GM12875 (cell line): Measurements from ENCODE around the gene LRRTM4.

ENCODE experiments used
- H3K4me3 ChIP-seq: one replicate; pipeline ENCODE4 v1.5.1; 2011; ENCODE audit warnings: low read depth, low read length, control low read depth
- TF ChIP-seq, protein P1 (sequence below): IDR thresholded peaks from 2 replicates; pipeline ENCODE4 v1.5.1; 2011; ENCODE audit warnings: low read depth, mild to moderate bottlenecking, control low read depth, inconsistent platforms, low read length, moderate library complexity, borderline replicate concordance; ENCODE audit not compliant: insufficient read depth

Gene LRRTM4

DNA sequence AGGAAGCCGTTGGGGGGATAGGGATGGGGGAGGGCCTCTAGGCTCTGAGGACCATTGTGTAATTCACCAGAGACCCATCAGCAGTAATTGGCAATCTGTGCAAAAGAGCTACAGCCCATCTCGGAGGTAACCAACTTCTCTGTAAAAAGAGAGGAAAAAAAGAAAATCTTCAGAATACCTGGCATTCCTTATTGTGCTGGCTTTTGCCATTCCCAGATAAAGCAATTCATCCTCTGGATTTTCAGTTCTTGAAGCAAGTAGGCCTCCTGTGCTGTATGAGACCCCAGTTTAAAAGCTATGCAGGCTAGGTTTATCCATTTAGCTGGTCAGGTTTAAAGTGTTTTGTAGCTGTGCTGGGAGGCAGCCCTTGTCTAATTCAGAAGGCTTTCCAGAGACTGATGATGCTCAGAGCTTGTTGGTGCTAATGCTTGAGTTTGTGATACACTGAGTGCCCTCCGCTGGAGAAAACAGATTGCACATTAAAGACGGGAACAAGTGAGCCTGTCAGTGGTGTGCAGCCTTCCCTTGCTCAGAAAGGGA is at the start of gene LRRTM4:
Gene LRRTM4, minus strand, starts transcription at position 446 of the 540 bp plus-strand sequence.
- no peak within 1 kb of the TSS for H3K4me3 ChIP-seq

DNA sequence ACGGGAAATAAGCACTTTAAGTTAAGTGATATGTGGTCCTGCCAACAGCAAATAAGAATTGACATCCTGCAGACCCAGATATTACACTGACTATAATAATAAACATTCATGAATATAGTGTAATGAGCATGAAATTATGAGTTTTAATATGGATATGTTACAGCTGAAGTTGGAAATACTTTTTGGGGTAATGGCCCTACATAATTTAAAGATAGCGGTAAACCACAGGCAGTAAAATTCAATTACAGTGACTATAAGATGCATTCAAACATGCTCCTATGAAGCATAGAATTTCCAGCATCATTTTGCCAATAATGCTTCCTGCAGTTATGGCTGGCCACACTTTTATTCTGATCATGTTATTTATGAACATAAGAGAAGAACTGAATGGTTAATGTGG is 49.4 kb upstream of the LRRTM4 start:
- H3K4me3 ChIP-seq, result no peak overlapping the region
- TF ChIP-seq, protein P1, sequence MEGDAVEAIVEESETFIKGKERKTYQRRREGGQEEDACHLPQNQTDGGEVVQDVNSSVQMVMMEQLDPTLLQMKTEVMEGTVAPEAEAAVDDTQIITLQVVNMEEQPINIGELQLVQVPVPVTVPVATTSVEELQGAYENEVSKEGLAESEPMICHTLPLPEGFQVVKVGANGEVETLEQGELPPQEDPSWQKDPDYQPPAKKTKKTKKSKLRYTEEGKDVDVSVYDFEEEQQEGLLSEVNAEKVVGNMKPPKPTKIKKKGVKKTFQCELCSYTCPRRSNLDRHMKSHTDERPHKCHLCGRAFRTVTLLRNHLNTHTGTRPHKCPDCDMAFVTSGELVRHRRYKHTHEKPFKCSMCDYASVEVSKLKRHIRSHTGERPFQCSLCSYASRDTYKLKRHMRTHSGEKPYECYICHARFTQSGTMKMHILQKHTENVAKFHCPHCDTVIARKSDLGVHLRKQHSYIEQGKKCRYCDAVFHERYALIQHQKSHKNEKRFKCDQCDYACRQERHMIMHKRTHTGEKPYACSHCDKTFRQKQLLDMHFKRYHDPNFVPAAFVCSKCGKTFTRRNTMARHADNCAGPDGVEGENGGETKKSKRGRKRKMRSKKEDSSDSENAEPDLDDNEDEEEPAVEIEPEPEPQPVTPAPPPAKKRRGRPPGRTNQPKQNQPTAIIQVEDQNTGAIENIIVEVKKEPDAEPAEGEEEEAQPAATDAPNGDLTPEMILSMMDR, result no peak

More for the DNA sequence above, at the start of gene LRRTM4:
- TF ChIP-seq, protein P1, result no peak

DNA sequence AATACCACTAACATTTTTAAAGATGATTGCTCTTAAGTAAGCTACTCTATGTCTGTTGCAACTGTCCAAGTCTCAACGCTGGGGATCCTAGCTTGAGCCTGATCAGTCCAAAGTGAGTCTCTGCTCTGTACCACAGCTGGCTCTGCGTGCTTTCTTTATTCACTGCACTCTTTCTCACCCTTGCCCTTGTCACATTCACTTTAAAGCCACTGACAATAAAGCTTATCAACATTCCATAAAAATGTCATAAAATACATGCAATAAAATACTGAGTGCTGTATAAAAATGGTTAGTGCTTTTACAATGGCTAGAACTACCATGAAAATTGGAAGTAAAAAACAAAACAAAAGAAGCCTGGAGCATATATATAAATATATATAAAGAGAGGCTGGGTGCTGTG is 45.5 kb upstream of the LRRTM4 start:
- no peak overlapping the region for H3K4me3 ChIP-seq
- TF ChIP-seq, protein P1, result no peak

DNA sequence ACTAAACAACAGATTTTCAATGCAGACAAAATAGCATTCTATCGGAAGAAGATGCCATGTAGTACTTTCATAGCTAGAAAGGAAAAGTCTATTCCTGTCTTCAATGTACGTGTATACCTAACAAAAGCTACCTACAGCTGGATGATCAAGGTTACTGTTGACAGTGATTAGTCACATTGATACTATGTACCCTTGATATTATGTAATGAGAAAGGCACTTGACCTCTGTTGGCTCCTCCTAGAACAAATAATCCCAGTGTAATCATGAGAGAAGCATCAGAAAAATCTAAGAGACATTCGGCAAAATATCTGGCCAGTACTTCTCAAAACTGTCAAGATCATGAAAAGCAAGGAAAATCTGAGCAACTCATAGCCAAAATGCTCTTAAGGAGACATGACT is 44.4 kb upstream of the LRRTM4 start:
- H3K4me3 ChIP-seq, result no peak overlapping the region
- TF ChIP-seq, protein P1, result no peak

DNA sequence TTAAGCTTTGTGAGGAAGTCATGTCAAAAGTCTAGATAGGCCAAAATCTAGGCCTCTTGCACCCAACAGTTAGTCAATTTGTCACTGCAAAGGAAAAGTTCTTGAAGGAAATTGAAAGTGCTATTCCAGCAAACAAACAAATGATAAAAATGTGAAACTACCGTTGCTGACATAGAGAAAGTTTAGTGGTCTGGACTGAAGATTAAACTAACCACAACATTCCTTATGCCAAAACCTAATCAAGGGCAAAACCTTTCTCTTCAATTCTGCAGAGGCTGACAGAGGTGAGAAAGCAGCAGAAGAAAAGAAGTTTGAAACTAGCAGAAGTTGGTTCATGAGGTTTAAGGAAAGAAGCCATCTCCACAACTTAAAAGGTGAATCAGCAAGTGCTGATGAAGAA is 44.0 kb upstream of the LRRTM4 start:
- no peak overlapping the region for H3K4me3 ChIP-seq
- TF ChIP-seq, protein P1, result no peak

DNA sequence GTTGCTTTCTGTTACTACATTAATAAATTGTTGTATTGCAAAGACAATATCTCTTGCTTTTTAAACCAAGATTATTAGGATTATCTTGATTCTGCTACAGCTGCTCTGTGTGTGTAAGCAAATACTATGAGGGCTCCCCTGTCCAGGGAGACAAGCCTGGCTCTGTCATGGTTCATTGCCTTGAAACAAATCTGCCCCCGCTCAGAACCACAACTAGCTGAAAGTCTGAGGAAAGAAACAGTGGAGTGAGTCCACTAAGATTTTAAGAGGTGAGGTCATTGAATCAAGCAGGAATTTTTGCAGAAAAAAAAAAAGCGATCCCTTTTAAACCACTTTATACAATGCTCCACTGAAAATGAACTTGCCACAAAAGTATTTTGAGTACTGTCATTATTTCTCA is 30.8 kb upstream of the LRRTM4 start:
- TF ChIP-seq, protein P1, result no peak

DNA sequence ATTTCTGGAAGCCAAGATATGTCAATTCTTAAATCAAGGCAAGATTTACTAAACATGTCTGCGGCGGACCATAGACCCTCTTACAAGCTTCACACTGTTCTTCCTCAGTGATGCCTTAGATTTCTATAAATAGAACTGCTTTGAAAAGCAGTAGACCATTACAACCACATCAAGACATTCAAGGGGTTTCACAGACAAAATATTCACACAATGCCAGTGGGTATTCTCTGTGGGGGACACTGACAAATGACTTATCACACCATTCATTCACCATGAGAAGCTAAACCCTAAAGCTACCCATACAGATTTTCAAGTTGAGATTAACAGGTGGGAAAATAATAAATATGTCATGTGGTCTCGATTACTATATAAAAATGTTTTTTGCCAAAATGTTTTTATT is 15.9 kb upstream of the LRRTM4 start:
- TF ChIP-seq, protein P1, result no peak
- H3K4me3 ChIP-seq, result no peak overlapping the region

More for the DNA sequence above, 30.8 kb upstream of the LRRTM4 start:
- no peak overlapping the region for H3K4me3 ChIP-seq
